NCI-H187 treated with DMSO at 0.1 percent for 48 hours (cell line): ENCODE measurements around the gene VN1R4.
"Not testable (repeated sequence)": the region's sequence is repeated elsewhere in the genome, so short reads cannot be mapped to it uniquely, and the experiment has no call there.

Source experiments
- DNase-seq: peaks from one replicate; lab custom pipeline; 2025; lab: John Stamatoyannopoulos, UW

Gene VN1R4, protein sequence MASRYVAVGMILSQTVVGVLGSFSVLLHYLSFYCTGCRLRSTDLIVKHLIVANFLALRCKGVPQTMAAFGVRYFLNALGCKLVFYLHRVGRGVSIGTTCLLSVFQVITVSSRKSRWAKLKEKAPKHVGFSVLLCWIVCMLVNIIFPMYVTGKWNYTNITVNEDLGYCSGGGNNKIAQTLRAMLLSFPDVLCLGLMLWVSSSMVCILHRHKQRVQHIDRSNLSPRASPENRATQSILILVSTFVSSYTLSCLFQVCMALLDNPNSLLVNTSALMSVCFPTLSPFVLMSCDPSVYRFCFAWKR

DNA sequence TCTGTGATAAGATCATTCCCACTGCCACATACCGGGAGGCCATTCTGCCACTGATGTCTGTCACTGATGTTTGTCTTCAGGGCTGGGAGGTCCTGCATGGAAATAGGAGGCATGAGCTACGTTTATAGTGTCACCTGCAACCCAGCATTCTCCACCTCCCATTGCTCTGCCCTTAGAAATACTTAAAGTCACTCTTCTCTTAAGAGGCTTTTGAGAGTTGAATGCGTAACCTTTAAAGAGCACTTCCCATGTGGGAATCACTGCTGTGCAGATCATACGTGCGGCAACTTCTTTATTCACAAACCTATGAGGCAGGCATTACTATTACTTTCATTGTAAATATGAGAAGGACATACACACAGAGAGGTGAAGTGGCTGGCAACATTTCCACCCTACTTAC, at the start of gene VN1R4:
Gene VN1R4 (minus strand): TSS at position 101 of the 400 bp plus-strand sequence. CDS start 58 bp downstream, at position 43.
- peak; percentile 86 for DNase-seq

DNA sequence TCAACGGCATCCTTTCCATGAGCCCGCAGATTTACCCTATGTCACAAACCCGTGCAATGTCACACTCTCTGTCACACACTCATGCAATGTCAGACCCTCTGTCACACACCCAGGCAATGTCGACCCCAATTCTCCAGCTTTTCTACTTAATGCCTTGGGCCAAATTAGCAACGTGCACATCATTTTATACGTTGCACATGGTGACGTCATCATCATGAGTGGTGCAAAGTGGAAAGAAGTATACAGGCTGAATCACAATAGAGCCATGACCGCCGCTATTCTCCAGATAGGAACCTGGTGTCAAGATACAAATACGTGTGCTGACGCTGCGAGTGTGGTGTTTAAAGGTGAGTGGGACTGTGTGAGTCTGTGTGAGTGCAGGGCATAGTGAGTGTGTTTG, 44.4 kb upstream of the VN1R4 start:
- DNase-seq = no peak

DNA sequence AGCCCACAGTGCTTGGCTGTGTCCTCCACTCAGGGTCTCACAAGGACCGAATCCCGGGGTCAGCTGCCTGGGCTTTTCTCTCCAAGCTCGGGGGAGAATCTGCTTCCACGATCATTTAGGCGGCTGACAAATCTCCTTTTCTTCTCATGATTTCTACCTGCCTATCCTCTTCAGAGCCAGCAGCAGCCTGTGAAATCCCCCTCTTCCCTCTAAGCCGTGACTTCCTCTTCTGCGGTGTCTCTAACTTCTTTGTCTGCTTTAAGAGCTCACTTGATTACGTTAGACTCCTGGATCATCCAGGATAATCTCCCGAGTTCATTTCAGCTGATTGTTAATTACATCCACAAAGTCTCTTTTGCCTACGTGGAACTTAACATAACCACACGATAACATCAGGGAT, 43.5 kb upstream of the VN1R4 start:
- DNase-seq = no peak

DNA sequence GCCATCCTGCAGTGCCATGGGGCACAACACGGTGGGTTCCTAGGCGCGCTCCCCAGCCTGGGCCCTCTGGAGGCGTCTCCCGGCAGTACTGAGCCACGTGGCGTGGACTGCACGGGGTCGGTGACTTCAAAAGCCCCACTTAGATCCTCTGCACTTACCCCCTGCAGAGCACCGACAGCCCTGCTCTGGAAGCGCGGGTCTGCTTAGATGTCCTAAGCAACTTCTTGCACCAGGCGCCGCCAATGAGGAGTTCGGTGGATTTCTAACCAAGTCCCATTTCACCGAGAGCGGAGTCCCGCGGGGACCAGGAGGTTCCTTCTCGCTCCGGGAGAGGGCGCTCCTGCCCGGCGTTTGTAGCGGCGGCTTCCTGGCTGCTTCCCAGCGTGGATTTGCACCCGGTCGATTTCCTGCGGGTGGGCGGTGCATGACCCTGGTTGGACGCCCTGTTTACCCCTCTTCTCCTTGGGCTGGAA, 40.9 kb upstream of the VN1R4 start:
- no peak for DNase-seq

DNA sequence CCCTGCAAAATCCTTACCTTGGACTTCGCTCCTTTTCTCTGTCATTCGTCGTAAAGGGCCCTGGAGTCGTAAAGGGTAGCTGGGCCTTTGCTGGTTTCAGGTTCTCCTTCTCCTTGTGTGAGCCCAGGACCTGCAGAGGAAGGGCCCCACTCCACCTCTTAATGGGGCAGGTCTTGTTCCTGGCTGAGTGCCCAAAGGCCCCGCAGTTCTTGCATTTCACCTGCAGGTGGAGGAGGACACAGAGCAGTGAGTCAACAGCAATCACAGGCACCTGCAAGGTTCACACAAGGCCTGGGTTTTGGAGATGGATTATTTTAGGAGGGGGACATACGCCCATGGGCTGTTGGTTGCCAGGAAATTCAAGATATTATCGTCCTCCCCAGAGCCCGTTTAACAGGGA, 33.8 kb upstream of the VN1R4 start:
- not testable (repeated sequence) for DNase-seq

DNA sequence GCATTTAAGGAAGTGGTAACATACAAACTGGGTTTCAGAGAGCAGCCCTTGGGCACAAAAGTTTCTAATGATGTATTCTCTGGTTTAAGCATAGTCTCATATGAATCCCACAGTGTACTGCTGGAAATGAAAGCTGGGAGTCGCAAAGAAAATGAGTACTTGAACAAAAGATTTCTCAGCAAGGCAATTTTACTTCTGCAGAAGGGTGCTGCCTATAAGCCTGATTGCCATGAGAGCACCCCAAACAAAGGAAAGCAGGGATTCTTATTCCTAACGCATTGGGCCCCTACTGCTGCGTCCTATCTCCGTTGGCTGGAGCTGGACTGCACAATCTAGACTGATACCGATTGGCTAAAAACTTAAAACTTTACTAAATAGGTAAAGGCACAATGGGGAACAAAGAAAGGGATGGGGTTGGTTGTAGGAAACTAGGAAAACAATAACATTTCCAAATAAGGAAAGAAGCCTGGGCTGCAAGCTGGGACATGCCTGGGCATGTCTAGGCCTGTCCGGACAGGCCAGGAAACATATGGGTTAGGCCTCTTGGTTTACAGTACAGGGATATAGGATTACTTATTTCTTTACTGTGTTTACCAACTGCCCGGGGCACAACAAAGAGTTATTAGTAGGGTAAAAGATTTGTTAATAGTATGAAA, 27.4 kb upstream of the VN1R4 start:
- no peak for DNase-seq

DNA sequence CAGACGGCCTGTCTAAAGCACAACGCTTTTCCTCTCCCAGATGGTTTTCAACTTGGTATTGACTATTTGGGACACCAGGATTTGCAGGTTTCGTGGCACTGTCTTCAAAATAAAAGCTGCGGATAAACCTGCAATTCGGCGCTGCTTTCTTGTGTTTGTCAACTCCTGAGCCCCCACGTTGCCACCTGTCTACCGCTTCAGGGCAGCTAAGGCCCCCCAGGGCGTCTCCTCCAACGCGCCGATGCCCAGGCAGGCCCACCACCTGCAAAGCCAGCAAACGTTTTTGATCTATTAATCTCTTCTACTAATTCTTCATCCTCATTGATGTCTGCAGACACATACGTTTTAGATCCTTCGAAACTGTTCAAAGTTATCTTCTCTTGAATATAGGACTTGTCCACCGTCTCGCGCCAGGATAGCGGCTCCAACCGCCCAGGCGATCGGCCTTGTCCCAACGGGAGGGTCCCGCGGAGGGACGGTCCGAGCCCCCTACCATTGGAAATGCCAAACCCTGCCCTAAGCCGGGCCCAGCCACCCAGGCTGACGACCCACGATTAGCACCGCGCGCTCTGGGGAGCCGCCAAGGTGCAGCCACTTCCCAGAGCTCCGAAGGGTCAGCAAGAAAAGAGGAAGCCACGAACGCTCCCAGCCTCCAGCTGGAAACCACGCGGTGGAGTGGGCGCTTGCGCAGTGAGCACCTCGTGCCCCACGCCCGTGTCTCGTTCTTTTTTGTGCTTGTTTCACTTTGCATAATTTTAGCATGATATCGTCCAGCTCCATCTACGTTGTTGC, 23.4 kb upstream of the VN1R4 start:
- DNase-seq = no peak

DNA sequence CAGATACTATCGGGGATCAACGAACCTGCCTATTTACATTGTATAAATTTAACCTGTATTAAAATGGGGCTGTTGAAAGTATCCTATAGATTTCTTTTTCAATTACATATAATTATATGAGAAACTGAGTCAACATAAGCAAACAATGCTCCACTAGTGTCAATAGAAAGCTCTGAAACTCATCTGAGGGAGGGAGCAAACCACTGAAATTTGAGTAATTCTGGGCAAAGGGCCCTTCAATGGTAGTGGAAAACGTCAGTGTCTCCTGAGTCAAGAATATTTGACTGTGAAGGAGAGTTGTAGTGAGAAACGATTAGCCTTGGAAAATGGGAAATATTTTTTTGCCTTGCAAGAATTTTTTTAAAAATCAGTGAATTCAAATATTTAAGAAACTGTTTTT, 17.6 kb upstream of the VN1R4 start:
- DNase-seq = no peak

DNA sequence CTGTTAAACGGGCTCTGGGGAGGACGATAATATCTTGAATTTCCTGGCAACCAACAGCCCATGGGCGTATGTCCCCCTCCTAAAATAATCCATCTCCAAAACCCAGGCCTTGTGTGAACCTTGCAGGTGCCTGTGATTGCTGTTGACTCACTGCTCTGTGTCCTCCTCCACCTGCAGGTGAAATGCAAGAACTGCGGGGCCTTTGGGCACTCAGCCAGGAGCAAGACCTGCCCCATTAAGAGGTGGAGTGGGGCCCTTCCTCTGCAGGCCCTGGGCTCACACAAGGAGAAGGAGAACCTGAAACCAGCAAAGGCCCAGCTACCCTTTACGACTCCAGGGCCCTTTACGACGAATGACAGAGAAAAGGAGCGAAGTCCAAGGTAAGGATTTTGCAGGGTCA, 14.4 kb upstream of the VN1R4 start:
- peak; percentile 29 for DNase-seq

DNA sequence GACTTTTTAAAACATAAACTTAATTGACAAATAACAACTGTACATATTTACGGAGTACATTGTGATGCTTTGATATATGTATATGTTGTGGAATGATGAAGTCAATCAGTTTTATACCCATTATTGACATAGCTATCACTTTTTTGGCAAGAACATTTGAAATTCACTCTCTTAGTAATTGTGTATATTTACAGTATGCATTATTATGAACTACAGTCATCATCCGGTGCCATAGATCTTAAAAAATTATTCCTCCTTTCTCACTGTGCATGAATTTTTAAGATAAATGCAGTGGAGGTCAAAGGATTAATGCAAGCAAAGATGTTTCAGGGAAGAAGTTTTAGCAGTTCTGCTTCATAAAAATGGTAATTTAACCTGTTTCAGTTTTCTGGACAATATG, 8.0 kb upstream of the VN1R4 start:
- DNase-seq = no peak

DNA sequence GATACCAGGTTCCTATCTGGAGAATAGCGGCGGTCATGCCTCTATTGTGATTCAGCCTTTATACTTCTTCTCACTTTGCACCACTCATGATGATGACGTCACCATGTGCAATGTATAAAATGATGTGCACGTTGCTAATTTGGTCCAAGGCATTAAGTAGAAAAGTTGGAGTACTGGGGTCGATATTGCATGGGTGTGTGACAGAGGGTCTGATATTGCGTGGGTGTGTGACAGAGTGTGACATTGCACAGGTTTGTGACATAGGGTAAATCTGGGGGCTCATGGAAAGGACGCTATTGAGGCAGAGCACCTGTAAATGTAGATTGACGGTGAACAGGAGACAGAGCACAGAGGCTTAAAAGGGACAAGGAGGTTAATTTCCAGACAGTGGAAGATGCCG, 4.5 kb upstream of the VN1R4 start:
- no peak for DNase-seq

DNA sequence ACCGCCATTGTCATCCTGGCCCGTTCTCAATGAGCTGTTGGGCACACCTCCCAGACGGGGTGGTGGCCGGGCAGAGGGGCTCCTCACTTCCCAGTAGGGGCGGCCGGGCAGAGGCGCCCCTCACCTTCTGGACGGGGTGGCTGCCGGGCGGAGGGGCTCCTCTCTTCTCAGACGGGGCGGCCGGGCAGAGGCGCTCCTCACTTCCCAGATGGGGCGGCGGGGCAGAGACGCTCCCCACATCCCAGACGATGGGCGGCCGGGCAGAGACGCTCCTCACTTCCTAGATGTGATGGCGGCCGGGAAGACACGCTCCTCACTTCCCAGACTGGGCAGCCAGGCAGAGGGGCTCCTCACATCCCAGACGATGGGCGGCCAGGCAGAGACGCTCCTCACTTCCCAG, 2.3 kb upstream of the VN1R4 start:
- DNase-seq = not testable (repeated sequence)

DNA sequence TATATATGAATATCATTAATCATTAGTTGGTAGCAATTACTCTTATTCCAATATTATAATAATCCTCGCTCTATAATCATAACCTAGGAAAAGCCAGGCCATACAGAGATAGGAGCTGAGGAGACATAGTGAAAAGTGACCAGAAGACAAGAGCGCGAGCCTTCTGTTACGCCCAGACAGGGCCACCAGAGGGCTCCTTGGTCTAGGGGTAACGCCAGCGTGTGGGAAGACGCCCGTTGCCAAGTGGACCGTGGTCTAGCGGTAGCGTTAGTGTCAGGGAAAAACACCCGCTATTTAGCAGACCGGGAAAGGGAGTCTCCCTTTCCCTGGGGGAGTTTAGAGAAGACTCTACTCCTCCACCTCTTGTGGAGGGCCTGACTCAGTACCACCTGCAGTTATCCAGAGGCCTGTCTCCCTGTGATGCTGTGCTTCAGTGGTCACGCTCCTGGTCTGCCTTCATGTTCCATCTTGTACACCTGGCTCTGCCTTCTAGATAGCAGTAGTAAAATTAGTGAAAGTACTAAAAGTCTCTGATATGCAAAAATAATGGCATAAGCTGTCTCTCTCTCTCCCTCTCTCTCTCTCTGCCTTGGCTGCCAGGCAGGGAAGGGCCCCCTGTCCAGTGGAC, 9.7 kb downstream of the VN1R4 start, which contains the start of gene VN1R2:
Gene VN1R2 (plus strand): TSS at position 578 of the 628 bp plus-strand sequence. CDS start 84 bp downstream, outside the sequence.
- DNase-seq = not testable (repeated sequence)

DNA sequence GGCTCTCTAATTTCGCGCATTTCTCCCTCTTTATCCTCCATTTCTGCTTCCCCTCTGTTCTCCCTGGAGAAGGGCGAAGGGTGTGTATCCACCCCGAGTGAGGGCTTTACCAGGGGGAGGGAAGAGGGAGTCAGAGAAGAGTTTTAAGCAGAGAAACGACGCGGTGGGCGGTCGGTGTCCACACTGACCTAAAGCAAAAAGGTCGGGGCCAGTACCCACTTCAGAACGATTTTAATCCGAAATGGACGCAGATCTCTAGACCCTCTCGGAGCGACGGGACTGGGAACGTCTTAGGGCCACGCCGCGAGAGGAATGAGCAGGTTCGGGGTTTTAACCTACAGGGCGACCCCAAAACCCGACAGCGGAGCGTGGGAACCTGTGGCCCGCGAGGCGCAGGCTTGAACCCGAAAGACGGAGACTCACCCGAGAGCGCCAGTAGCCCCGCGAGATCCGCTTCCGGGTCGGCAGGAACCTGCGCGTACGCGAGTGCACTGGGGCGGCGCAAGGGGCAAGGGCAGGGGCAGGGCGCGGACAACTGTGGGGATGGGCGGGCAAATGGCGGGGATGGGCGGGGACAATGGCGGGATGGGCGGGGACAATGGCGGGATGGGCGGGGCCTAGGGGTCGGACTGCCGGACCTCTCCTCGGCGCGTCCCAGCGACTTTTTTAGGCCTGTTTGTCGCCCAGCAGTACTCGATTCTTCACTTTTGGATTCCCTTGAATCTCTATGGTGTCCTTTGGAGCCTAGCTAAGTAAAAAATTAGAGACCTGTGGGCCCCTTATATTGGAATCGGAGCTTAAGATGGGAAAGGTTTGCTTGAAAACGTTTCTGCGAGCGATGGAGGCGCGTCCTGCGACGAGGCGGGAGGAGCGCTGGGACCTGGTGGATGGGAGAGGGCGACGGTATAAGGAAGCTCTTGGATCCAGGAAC, 12.8 kb downstream of the VN1R4 start, which contains the start of gene ZNF677:
Gene ZNF677 (minus strand): TSS at position 463 of the 931 bp plus-strand sequence. CDS start 3,323 bp downstream, outside the sequence.
- DNase-seq = no peak

DNA sequence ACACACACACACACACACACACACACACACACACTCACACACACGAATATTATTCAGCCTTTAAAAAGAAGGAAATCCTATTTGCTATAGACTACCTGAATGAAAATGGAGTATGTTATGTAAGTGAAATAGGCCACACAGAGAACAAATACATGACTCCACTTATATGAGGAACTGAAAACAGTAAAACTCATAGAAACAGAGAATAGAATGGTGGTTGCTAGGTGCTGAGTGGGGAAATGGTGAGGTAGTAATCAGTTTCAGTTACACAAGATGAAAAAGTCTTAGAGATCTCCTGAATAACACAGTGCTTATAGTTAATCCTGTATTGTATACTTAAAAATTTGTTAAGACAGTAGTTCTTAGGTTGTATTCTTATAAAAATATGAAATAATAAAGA, 21.0 kb downstream of the VN1R4 start:
- DNase-seq = no peak

DNA sequence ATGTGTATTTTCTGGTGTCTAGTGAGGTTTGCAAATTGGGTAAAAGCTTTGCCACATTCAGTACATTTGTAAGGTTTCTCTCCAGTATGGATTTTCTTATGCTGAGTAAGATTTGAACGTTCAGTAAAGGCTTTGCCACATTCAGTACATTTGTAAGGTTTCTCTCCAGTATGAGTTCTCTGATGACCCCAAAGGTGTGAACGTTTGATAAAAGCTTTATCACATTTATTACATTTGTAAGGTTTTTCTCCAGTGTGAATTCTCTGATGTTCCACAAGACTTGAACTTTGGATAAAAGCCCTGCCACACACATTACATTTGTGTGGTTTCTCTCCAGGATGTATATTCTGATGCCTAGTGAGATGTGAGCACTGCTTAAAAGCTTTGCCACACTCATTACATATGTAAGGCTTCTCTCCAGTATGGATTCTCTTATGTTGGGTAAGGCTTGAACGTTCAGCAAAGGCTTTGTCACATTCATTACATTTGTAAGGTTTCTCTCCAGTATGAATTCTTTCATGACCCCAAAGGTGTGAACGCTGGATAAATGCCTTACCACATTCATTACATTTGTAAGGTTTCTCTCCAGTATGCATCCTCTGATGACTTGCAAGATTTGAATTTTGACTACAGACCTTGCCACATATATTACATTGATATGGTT, 30.3 kb downstream of the VN1R4 start:
- no peak for DNase-seq

DNA sequence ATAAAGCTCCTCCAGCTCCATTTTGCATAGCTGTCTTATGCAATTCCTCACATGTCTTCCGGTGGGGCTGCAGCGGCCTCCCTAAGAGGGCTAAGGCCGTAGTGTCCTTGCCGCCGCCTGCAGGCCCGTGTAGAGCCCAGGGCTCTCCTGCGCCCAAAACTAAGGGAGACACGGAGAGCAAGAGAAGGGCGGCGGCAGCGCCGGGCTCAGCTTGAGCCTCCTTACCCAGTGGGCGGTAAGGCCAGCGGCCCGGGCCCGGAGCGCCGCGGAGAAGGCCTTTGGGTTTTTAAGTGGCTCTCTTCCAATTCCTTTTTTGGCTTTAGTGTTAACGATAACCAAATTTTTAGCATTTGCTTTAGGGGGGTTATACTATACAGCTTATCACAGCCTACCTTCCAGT, 42.9 kb downstream of the VN1R4 start:
- no peak for DNase-seq

DNA sequence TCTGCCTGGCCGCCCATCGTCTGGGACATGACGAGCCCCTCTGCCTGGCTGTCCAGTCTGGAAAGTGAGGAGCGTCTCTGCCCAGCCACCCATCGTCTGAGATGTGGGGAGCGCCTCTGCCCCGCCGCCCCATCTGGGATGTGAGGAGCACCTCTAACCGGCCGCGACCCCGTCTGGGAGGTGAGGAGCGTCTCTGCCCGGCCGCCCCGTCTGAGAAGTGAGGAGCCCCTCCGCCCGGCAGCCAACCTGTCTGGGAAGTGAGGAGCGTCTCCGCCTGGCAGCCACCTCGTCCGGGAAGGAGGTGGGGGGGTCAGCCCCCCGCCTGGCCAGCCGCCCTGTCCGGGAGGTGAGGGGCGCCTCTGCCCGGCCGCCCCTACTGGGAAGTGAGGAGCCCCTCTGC, 44.8 kb downstream of the VN1R4 start:
- DNase-seq = not testable (repeated sequence)
